ENCODE results near the gene EGFL7. TPM values are rescaled to one million over a fixed set of nuclear protein-coding genes. Genes with fewer than 3 reads are reported as not detected.

Gene EGFL7
- 0.73 TPM in 1 of 2 replicates, not detected in the other for polyA plus RNA-seq (2014; cell fraction: cytosol; rRNA removed)
- polyA plus RNA-seq (2014; cell fraction: nucleus; rRNA removed): 6.2 TPM in 1 of 2 replicates, not detected in the other

DNA sequence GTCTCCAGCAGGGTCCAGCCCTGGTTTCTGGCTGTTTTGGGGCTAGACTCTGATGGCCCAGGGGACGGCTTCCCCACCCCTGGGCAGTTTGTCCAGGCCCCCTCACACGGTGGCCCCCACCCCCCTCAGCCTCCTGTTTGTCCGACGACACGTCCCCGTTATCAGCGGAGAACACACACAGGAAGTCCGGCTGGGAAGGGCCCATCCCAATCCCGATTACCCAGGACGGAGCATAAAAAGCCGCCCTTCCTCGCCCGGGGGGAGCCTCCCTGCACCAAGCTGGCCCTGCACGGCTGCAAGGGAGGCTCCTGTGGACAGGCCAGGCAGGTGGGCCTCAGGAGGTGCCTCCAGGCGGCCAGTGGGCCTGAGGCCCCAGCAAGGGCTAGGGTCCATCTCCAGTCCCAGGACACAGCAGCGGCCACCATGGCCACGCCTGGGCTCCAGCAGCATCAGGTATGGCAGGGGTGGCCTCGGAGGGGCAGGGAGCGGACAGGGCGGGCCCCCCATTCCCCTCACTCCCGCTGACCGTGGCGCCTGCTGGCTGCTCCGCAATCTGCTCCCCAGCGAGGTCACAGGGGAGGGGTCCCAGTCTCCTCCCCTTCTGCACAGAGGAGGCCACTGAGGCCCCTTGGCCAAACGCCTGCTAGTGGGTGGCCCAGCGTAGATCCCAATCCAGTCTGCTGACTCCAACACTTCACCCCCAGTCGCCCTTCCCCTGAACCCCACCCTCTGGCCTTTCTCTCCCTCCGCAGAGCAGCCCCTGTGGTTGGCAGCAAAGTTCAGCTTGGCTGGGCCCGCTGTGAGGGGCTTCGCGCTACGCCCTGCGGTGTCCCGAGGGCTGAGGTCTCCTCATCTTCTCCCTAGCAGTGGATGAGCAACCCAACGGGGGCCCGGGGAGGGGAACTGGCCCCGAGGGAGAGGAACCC lies at the start of gene EGFL7:
EGFL7 (plus strand) TSS at position 261 of the 926 bp plus-strand sequence. CDS start 5,367 bp downstream, outside the sequence.
- DNase-seq (ENCODE audit: low spot score): no peak

DNA sequence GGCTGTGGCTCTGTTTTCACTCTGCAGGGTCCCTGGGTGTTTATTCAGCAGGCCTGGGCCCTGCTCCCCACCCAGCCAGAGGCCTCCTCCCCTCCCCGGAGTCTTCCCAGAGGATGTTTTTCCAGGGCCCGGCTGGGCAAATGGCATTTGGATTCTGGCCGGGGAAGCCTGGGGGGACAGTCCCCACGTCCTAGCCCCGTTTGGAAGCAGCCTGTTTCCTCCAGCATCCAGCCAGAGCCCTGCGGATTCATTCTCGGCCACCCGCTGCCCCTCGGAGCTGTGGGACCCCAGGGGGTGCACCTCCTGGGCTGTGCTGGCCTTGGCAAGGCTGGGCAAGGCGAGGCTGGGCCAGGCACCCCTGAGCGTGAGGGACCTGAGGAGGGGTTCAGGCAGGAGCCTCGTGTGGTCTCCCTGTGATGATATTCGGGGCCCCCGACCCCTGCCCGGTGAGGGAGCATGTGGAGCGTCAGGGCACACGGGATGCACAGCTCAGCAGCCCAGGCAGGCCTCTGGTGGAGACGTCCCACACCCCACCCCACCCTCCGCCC lies 48.8 kb upstream of the EGFL7 start:
- DNase-seq (ENCODE audit: low spot score): no peak

DNA sequence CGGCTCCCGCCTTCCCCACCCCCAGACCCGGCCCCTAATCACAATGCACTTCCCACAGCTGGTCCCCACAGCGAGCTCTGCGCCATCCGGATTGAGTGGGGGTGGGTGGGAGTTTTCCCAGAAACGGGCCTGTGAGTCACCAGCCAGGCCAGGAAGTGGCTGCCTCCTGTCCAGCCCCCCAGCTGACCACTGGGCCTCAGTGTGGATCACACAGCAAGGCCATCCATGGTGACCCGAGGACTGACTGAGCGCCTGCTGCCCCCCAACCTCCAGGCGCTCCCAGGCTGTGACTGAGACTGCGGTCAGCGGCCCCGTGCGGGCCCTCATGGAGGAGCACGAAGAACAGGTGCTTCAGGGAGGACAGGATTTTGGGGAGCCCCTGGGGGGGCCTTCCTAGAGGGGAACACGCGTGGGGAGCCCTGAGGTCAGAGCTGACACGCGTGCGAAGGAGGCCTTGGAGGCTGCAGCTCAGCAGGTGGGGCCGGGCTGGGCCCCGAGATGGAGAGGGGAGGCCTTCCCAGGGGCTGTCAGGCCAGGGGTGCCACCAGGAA lies 48.3 kb upstream of the EGFL7 start:
- DNase-seq (ENCODE audit: low spot score): no peak

DNA sequence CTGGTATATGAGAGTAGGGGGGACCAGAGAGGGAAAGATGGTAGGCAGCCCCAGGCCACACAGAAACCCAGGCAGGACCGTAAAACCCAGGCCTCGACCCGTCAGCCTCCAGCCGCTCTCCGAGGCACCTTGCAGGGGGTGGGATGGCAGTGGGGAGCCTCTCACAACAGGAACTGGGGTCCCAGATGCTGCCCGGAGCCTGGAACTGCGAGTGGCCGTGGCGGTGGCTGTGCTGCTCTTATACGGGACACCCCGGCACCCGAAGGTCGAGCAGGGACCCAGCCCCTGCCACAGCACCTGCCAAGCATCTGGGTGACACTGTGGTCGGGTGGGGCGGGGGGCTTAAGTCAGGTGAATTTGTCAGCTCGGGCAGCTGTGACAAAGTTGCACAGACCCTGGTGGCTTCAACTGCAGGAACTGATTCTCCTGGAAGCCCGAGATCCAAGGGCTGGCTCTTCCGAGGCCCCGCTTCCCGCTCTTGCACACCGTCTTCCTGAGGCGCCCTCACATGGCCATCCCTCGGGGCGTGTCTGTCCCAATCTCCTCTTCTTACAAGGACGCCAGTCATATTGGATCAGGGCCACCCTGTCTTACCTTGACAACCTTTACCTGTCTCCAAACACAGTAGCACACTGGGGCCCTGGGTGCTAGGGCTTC lies 47.6 kb upstream of the EGFL7 start:
- no peak for DNase-seq (ENCODE audit: low spot score)

DNA sequence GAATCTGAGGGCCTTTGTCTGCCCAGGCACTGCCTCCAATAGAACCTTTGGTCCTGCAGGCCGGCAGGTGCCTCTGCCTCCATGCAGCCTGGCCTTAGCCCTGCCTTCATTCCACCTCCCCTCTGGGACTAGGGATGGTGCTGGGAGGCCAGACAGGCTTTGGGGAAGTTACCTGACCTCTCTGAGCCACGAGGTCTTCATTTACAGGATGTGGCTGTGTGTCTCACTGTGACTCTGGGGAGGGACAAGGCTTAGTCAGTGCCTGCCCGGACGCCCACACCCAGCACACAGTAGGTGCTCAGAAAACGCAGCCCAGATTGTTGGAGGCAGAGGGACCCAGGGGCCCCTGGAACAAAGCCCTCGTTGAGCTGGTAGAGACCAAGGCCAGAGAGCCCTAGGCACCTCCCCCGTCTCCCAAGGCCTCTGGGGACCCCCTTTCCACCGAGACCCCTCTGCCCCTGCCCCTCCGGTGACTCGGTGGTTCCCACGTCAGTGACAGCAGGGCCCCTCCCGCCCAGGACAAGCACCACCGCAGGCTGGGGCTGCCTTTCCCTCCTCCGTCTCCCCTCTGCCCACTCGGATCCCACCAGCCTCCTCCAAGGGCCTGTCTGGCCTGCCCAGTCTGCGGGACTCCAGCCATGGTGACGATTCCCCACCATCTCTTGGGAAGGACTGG lies 46.9 kb upstream of the EGFL7 start:
- no peak for DNase-seq (ENCODE audit: low spot score)

DNA sequence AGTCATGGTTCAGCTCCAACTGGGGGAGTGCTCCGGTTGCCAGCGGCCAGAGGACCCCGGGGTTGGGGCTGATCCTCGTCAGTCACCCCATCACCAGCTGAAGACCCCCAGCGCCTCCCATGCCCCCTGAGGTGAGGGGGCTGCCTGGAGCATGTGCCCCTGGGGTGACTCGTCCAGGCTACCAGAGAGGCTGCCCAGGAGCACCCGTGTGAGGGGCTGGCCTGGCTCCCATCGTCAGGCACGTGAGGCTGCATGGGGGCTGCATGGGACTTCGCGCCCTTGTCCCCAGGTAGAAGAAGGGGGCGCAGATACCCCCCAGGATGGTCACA lies 46.4 kb upstream of the EGFL7 start:
- no peak for DNase-seq (ENCODE audit: low spot score)

DNA sequence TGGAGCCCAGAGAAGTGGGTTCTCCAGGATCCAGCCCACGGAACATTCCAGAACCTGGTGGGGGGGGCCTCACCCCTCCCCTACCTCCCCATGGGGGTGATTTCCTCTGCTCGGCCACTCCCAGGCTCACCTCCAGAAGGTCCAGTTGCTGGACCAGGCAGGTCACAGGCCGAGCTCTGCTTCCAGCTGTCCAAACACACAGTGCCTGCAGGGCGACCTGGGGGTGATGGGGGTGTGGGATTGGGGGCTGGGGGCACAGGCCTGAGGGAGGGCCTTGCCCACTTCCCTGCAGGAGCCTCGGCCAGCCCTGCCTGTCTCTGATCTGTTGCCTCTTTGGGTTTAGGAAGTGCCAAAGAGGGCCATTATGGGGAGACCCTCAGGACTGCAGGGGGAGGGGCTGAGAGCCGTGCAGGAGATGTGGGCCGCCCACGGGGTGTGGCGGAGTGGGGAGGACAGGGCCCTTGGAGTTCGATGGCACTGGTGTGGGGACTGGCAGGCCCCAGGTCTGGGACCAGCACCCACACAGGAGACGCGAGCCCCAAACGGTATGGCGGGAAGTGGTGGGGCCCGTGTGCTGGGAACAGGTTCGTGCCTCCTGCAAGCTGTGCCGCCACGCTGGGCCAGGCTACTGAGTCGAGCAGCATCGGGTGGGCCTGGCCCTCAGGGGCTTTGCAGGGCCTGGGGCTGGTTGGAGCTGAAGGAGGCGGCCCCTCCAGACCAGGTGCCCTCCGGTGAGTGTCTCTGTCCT lies 45.6 kb upstream of the EGFL7 start:
- DNase-seq (ENCODE audit: low spot score): no peak

DNA sequence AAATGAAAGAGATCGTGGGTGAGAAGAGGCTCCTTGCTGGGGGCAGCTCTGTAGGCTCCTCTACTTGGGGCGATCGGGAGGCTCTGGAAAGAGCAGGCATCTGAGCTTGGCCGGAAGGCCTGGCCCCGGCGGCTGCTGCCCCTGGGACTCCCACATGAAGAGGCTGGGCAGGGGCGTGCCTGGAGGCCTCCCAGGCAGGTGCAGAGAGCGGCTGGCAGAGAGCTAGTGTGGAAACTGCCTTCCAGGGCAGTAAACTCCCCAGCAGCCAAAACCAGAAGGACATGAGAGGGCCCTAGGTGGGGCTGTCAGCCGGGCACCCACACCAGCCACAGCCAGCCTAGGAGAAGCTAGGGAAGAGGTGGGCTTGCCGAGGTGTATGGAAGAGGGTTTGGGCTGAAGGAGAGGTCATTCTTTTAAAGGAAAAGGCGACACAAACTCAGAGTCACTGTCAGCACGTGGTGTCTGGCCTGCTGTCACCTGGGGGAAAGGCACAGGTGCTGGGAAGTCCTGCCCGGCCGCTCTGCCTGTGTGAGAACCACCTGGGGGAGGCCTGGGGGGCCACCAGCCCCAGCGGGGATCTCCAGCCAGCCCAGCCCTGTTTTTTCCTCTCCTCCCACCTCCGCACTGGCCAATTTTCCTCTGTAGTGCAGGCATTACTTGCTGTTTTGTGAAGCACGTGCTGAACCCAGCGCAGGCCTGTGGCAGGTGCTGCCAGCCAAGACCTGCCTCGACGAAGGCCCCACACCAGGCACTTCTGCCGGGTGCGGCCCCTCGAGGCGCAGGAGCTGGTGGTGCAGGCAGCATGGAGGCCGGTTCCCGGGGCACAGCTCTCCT lies 44.8 kb upstream of the EGFL7 start:
- no peak for DNase-seq (ENCODE audit: low spot score)

DNA sequence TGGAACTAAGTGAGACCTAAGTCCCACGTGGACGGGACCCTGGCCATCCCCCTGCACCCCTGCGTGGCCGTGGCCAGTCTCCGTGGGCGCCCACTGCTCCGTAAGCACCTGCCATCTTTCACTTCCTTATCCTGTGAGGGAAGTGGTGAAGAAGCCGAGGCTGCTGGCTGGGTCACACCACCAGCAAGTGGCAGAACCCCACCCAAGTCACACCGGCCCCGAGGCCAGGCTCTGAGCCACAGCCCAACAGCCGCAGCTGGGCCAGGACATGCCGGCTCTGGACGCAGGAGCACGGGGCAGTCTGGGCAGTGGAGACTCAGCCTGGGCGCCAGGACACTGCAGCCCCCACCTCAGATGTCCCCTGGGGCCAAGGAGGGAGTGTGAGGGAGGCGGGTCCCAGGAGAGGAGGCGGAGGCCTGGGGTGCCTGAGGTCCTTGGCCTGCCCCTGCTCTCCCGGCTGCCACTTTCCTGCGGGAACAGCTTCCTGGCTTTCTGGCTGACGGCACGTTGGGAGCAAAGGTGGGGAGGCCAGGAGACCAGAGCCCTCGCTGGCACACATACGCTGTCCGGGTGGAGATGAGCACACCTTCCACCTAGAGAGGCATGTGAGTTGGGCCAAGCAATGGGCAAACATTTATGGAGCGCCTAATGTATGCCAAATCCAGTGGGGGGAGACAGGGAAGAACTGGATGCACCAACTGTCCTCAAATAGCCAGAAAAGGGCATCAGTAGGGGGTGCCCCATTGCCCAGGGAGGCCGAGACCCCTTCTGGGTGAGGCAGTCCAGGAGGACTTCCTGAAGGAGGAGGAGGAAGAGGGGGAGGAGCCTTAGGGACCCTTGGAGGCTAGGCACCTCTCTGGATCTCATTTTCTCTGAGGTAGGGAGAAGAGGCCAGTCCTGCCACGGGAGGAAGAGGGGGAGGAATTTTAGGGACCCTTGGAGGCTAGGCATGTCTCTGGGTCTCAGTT lies 43.9 kb upstream of the EGFL7 start:
- no peak for DNase-seq (ENCODE audit: low spot score)

DNA sequence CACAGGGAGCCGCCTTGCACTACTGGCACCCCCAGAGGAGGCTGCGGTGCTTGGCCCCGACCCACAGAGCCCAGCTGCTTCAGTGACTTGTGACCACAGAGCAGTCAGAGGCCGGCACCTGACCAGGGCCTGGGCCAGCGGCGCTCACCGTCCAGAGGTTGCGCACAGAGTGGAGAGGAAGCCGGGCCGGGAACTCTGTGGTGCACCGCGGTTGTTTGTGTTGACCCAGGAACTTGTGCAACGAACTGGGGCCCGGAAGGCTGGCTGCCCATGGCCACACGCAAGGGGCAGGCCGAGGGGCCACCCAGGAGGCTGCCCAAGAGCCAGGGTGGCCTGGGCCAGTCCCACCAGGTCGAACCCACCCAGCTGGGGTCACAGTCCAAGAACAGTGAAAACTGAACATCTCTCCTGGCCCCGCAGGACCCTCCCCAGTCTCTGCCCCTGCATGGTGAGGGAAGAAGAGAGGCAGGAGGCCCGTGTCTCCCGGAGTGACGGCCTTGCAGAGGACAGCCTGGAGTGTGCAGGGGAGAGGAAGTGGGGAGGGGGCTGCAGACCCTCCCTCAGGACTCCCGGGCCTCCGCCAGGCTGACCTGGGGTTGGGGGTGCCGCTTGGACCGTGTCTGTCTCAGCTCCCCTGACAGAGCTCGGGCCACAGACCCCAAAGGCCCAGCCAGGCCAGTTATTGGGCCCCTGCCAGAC lies 42.8 kb upstream of the EGFL7 start:
- DNase-seq (ENCODE audit: low spot score): no peak

DNA sequence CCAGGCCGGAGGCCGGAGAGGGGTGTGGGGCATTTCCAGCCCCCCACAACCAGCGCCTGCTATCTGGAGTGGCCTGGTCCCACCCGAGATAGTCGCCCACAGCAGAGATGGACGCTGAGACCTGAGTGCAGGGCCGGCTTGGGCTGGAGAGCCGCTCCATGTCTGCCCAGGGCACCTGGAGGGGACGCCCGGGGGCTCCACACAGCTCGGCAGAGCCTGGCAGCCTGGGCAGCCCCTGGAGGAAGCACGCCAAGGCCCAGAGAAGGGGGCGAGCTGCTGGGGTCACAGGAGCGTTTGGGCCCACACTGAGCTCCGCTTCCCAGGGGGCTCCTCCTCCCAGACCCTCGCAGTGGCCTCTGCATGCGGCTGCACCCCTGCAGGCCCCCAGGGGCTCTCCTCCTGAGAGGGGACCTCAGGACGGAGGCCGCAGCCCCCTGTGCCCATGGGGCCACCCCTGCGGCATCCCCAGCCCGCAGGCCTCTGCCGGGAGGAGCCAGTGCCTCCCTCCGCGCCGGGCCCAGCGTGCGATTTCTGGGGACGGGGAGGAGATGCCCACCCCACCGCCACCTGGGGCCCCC lies 42.2 kb upstream of the EGFL7 start:
- no peak for DNase-seq (ENCODE audit: low spot score)

DNA sequence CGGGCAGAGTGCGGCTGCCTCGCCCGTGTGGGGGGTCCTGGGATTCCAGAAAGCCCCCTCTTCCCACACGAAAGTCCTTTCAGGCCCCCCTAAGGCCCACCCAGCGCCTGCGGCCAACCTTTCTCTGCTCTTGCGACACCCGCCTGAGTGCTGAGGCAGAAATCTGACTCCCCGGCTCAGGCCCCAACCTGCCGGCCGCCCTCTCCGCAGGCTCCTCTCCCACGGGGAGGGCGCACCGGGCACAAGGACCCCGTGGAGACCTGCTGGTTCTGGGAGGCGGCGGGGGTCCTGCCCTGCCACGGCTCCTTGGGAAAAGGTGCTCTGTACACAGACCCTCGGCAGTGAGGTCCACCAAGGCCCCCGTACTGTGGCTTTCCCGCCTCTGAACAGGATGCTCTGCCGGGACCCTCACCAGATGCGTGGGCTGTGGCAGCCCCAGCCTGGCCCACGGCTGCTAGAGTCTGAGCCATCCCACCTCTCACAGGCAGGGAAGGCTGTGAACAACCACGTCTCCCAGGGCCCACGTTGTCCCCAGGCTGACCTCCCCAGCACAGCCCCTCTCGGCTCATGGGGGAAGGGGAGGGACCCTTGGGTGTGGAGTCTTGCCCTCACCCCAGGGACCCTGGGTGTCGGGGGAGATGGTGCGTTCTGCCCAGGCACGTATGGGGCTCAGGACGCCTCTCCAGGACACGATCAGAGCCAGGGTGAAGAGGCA lies 41.5 kb upstream of the EGFL7 start:
- DNase-seq (ENCODE audit: low spot score): no peak

DNA sequence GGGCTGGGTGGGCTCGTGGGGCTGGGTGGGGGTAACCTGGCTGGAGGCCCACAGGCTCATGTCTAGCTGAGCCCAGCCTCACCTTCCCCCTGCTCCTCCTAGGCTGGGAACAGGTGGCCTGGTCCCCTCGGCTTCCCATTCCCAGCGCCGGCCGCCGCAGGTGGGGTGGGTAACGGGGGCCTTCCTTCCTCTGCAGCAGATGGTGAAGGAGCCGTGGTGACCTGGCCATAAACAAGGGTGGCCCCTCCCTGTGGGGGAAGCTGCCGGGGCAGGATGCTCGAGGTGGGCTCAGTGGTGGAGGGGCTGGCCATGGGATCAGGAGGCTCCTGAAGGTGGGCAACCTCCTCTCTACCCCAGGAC lies 41.0 kb upstream of the EGFL7 start:
- no peak for DNase-seq (ENCODE audit: low spot score)

DNA sequence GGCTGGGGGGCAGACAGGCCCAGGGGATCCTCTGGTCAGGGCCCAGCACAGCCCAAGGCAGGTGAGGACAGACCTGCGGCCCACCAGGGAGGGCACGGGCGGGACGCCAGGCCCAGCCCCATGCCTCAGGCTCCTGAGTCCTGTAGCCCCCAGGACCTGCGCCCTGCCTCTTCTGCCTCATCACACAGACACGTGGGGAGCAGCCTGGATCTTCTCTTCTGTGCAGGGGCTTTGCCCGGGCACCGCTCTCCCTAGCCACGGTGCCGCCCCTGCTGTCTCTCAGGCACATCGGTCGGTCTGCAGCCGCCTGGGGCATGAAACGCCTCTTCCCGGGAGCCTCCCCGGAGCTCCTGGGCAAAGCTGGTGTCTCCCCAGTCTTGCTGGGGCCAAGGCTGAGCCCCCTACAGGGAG lies 40.2 kb upstream of the EGFL7 start:
- no peak for DNase-seq (ENCODE audit: low spot score)

DNA sequence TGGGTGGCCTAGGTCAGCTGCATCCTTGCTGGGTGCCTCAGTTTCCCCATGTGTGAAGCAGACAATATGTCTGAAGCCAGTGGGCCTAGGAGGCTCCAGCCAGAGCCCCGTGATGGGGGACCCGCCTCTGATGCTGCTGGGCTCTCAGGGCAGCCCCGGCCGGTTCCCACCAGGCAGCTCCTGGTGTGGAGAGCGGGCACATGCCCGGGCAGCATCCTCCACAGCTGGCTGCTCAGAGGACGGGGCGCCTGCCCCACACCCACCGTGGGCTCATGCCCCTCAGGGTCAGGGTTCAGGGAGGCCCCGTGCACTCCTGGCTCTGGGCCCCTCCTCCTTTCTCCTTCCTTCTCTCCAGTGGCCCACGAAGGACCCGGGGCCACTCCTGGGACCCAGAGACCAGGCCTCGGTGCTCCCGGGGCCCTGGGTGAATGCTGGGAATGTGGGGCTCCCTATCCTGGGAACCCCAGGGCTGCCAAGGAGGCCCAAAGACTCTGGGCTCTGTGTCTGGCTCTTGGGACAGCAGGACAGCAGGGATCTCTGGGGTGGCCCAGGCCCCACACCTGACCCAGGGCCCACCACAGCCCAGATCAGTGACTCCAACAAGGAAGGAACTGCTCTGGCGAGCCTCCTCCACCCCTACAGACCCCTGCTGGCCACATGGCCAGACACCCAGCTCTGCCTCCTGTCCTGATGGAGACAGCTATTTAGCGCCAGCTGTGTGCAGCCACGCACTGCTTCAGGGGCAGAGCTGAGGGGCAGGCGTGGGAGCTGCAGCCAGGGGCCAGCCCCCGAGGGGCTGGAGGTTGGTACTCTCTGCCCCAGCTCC lies 39.5 kb upstream of the EGFL7 start:
- DNase-seq (ENCODE audit: low spot score): no peak

DNA sequence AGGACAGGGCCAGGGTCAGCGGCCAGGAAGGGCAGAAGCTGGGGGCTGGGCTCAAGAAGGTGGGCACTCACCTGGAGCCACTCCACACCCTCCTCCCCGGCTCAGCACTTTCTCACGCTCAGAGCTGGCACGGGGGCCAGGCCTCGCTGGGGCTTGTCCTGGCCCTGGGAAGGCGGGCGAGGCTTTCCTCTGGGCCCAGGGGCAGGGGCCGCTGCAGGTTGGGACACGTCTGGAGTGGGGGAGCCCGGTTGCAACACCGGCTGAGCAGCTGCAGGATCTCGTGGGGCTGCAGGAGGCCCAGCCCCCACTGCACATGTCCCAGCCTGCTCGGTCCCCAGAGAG lies 38.9 kb upstream of the EGFL7 start:
- DNase-seq (ENCODE audit: low spot score): no peak

Measured in SK-N-DZ (cell line).